ENCODE data around the gene ADAMTSL2.

Gene ADAMTSL2

DNA sequence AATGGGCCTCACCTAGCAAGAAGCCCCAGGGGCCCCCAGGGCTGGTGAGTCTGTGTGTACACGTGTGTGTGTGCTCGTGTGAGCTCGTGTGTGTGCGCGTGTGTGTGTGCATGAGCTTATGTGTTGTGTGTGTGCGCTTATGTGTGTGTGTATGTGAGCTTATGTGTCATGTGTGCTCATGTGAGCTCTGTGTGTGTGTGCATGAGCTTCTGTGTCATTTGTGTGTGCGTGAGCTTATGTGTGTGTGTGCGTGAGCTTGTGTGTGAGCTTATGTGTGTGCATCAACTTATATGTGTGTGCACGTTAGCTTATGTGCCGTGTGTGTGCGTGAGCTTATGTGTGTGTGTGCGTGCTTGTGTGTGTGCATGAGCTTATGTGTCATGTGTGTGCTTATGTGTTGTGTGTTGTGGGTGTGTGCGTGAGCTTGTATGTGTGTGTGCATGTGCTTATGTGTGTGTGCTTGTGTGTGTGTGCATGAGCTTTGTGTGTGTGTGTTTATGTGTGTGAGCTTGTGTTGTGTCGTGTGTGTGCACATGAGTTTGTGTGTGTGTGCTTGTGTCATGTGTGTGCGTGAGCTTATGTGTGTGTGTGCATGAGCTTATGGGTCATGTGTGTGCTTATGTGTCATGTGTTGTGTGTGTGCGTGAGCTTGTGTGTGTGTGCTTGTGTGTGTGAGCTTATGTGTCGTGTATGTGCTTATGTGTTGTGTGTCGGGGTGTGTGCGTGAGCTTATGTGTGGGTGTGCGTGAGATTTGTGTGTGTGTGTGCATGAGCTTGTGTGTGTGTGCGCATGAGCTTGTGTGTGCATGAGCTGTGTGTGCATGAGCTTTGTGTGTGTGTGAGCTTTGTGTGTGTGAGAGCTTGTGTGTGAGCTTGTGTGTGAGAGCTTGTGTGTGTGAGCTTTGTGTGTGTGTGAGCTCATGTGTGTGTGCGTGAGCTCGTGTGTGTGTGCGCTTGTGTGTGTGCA lies 38.9 kb upstream of the ADAMTSL2 start:
- no peak for TF ChIP-seq ZNF70 (CRISPR knock-in tag; IDR thresholded peaks at IDR 0.05)
- no peak for TF ChIP-seq BACH2 (CRISPR knock-in tag; IDR thresholded peaks at IDR 0.05; ENCODE audit: borderline replicate concordance)
- no peak for TF ChIP-seq GLIS3 (CRISPR knock-in tag; IDR thresholded peaks at IDR 0.05)
- TF ChIP-seq ZNF565 (CRISPR knock-in tag; conservative IDR thresholded peaks at IDR 0.05; ENCODE audit: low read depth), result no peak
- no peak for TF ChIP-seq CSDC2 (CRISPR knock-in tag; IDR thresholded peaks at IDR 0.05)
- TF ChIP-seq OSR1 (CRISPR knock-in tag; IDR thresholded peaks at IDR 0.05), result no peak
- TF ChIP-seq ZFP3 (CRISPR knock-in tag; IDR thresholded peaks at IDR 0.05), result no peak
- TF ChIP-seq SNAI2 (CRISPR knock-in tag; IDR thresholded peaks at IDR 0.05), result no peak
- TF ChIP-seq, protein P1, sequence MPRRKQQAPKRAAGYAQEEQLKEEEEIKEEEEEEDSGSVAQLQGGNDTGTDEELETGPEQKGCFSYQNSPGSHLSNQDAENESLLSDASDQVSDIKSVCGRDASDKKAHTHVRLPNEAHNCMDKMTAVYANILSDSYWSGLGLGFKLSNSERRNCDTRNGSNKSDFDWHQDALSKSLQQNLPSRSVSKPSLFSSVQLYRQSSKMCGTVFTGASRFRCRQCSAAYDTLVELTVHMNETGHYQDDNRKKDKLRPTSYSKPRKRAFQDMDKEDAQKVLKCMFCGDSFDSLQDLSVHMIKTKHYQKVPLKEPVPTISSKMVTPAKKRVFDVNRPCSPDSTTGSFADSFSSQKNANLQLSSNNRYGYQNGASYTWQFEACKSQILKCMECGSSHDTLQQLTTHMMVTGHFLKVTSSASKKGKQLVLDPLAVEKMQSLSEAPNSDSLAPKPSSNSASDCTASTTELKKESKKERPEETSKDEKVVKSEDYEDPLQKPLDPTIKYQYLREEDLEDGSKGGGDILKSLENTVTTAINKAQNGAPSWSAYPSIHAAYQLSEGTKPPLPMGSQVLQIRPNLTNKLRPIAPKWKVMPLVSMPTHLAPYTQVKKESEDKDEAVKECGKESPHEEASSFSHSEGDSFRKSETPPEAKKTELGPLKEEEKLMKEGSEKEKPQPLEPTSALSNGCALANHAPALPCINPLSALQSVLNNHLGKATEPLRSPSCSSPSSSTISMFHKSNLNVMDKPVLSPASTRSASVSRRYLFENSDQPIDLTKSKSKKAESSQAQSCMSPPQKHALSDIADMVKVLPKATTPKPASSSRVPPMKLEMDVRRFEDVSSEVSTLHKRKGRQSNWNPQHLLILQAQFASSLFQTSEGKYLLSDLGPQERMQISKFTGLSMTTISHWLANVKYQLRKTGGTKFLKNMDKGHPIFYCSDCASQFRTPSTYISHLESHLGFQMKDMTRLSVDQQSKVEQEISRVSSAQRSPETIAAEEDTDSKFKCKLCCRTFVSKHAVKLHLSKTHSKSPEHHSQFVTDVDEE (CRISPR knock-in tag; IDR thresholded peaks at IDR 0.05), result no peak
- TF ChIP-seq PPARA (CRISPR knock-in tag; IDR thresholded peaks at IDR 0.05; ENCODE audit: borderline replicate concordance), result no peak
- TF ChIP-seq, protein P2, sequence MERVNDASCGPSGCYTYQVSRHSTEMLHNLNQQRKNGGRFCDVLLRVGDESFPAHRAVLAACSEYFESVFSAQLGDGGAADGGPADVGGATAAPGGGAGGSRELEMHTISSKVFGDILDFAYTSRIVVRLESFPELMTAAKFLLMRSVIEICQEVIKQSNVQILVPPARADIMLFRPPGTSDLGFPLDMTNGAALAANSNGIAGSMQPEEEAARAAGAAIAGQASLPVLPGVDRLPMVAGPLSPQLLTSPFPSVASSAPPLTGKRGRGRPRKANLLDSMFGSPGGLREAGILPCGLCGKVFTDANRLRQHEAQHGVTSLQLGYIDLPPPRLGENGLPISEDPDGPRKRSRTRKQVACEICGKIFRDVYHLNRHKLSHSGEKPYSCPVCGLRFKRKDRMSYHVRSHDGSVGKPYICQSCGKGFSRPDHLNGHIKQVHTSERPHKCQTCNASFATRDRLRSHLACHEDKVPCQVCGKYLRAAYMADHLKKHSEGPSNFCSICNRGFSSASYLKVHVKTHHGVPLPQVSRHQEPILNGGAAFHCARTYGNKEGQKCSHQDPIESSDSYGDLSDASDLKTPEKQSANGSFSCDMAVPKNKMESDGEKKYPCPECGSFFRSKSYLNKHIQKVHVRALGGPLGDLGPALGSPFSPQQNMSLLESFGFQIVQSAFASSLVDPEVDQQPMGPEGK (CRISPR knock-in tag; IDR thresholded peaks at IDR 0.05; ENCODE audit: borderline replicate concordance), result no peak
- no peak for ATAC-seq

DNA sequence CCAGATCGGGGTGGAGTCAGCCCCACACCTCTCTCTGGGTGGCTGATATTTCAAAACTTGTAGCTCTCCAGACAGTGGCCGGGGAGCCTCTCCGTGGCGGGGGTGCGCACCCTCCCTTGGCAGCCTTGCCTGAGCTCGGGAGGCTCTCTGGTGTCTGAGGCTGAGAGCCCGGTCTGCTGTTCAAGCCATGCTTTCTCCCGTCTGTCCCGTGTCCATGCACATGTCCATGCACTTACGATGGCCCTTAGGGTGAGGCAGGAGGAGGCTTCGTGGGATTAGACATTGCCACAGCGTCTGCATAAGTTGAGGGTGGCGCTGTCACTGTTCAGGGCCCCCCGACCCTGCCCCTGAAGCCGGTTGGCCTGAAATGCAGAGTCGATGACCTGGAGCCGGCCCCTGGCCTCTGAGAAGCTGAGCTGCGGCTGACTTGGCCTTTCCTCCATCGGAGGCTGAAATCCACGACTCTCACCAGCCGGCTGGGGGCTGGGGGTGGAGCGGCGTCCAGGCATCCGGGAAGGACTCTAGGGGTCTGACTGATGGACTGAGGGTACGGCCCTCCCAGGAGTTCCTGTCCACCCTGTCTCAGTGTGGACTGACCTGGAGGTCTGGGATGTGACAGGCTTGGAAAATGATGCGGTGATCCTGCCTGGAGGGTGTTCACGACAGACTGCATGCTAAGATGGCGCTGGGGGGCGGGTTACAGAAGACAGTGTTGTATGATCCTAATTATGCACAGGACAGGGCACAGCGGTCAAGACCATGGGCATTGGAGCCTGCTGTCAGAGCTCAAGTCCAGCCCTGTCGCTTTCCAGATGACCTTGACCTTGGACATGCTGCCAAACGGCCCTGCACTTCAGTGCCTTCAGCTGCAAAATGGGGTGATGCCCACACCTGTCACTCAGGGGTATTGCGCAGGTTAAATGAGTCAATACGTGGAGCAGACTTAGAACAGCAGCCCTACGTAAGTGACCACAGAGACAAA lies 37.4 kb upstream of the ADAMTSL2 start:
- TF ChIP-seq, protein P3, sequence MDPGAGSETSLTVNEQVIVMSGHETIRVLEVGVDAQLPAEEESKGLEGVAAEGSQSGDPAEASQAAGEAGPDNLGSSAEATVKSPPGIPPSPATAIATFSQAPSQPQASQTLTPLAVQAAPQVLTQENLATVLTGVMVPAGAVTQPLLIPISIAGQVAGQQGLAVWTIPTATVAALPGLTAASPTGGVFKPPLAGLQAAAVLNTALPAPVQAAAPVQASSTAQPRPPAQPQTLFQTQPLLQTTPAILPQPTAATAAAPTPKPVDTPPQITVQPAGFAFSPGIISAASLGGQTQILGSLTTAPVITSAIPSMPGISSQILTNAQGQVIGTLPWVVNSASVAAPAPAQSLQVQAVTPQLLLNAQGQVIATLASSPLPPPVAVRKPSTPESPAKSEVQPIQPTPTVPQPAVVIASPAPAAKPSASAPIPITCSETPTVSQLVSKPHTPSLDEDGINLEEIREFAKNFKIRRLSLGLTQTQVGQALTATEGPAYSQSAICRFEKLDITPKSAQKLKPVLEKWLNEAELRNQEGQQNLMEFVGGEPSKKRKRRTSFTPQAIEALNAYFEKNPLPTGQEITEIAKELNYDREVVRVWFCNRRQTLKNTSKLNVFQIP (CRISPR knock-in tag; IDR thresholded peaks at IDR 0.05; ENCODE audit: borderline replicate concordance, low read depth), result no peak
- TF ChIP-seq, protein P4, sequence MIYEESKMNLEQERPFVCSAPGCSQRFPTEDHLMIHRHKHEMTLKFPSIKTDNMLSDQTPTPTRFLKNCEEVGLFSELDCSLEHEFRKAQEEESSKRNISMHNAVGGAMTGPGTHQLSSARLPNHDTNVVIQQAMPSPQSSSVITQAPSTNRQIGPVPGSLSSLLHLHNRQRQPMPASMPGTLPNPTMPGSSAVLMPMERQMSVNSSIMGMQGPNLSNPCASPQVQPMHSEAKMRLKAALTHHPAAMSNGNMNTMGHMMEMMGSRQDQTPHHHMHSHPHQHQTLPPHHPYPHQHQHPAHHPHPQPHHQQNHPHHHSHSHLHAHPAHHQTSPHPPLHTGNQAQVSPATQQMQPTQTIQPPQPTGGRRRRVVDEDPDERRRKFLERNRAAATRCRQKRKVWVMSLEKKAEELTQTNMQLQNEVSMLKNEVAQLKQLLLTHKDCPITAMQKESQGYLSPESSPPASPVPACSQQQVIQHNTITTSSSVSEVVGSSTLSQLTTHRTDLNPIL (CRISPR knock-in tag; IDR thresholded peaks at IDR 0.05; ENCODE audit: low read depth), result no peak
- TF ChIP-seq ESRRG (CRISPR knock-in tag; IDR thresholded peaks at IDR 0.05) (no peak), TCF4 (CRISPR knock-in tag; IDR thresholded peaks at IDR 0.05; ENCODE audit: borderline replicate concordance) (no peak)
- ATAC-seq, result no peak

DNA sequence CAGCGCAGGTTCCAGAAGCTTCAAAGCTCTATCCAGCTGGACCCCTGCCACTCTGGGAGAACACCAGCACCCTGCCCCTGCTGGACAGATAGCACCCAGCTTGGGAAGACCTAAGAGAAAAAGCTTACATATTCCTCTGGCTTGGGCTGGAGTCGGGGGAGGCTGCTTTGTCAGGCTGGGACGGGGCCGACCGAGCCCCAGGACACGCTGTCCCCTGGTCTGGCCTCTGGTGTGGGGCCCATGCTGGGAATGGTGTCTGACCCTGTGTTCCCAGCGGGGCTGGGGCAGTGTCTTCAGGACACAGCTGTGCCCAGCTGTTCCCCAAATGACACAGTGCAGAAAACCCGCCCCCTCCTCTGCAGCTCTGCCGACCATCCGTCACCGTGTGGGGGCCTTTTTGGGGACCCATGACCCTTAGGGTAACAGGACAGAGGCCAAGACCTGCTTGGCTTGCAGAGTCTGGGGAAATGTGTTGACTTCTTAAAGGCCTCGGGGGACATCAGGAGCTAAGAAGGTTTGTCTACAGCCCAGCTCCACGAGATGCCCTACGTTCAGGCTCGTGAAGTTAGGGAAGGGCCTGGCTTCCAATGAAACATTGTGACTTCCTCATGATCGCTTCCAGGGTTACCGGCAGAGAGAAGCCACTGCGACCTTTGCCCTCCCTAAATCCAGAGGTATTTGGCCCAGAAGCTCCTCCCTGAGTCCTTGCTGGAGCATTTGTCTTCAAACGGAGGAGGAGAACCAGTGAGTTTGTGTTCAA lies 35.2 kb upstream of the ADAMTSL2 start:
- TF ChIP-seq ISL1 (CRISPR knock-in tag; IDR thresholded peaks at IDR 0.05) (no peak), RARB (CRISPR knock-in tag; IDR thresholded peaks at IDR 0.05) (no peak), ZFP30 (CRISPR knock-in tag; IDR thresholded peaks at IDR 0.05) (no peak), ZFP3 (CRISPR knock-in tag; IDR thresholded peaks at IDR 0.05) (no peak)
- TF ChIP-seq, protein P5, sequence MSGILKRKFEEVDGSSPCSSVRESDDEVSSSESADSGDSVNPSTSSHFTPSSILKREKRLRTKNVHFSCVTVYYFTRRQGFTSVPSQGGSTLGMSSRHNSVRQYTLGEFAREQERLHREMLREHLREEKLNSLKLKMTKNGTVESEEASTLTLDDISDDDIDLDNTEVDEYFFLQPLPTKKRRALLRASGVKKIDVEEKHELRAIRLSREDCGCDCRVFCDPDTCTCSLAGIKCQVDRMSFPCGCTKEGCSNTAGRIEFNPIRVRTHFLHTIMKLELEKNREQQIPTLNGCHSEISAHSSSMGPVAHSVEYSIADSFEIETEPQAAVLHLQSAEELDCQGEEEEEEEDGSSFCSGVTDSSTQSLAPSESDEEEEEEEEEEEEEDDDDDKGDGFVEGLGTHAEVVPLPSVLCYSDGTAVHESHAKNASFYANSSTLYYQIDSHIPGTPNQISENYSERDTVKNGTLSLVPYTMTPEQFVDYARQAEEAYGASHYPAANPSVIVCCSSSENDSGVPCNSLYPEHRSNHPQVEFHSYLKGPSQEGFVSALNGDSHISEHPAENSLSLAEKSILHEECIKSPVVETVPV (CRISPR knock-in tag; IDR thresholded peaks at IDR 0.05), result no peak
- ATAC-seq, result no peak
